ENCODE data around the gene SPART. TPM values are rescaled to one million over a fixed set of nuclear protein-coding genes. Genes with fewer than 3 reads are reported as not detected.

SPART gene
- total RNA-seq, 1 donor from 2014 or later: 67.9 TPM

DNA sequence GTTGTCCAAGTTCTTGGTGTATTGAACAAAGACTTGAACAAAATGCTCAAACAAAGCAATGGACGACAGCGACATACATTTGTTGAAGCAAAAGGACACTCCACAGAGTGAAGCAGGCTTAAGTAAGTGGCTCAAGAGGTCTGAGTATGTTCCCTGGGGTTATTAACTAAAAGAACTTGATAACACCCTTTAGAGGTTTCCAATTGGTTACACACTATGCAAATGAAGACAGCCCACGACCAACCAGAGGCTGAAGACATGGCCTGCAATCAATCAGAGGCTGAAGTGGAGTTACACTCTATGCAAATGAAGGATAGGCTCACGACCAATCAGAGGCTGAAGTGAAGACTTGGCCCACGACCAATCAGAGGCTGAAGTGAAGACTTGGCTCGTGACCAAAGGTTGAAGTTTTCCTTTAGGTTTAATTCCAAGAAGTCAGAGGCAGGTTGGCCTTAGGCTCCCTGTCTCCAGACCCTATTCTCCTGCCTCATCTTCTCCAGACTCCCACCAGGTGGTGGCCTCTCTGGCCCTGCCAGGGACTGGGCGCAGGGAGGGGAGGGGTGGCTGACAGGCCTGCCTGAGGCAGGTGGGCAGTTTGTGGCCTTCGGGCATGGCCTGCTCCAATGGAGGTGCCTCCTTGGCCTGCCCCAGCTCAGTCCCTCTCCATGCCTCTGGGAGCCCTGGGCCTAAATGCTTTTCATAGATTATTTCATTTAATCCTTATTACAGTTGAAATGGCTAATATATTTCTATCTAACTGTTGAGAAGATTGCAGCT is 86.6 kb downstream of the SPART start:
- no peak for DNase-seq (ENCODE audit: extremely low read depth, low read depth, low spot score)

DNA sequence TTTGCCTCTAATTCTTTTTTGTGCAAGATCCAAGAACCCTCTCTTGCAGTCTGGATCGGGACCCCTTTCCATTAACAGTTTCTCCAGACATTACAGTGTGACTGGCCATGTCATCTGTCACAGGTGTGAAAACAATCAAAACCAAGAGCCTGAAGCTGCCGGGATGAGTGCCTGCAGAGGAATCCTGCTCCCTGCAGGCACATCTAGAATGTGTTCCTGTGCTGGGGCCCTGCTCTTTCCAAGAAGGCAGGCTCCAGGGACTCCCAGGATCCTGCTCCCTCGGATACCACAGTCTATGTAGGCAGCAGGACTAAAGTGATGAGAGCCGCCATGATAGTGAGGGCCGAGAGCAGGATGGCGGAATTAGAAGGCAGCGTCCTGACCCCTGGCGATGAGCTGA is 87.4 kb downstream of the SPART start:
- no peak for DNase-seq (ENCODE audit: extremely low read depth, low read depth, low spot score)

Other genes starting within 250 kb of the SPART start
- gene DCLK1, start 215.0 kb downstream of the SPART start, total RNA-seq: 2.2 and 3.8 TPM in 2 replicates
- gene SOHLH2, start 131.8 kb downstream of the SPART start, total RNA-seq: 0.64 TPM in 1 of 2 replicates, not detected in the other
- 1.6 TPM in 2 replicates for gene CCDC169, start 48.6 kb downstream of the SPART start, total RNA-seq
- 5.7 and 7.0 TPM in 2 replicates for gene CCNA1, start 86.1 kb upstream of the SPART start, total RNA-seq